Lung (tissue), 12 donors: ENCODE measurements around the gene GPC6. TPM values are rescaled to one million over a fixed set of nuclear protein-coding genes. Genes with fewer than 3 reads are reported as not detected.

Source experiments
- ATAC-seq: fragments of 200-7000 bp; cut with Tn5 transposase; one replicate; pipeline ENCODE4 v1.9.1; 2020; ENCODE audit warnings: moderate number of reproducible peaks; ENCODE audit not compliant: insufficient read depth, low FRiP score
- DNase-seq, 3 donors: peaks; one replicate each; pipeline ENCODE4 v3.0.0-alpha.2; 2013 to 2017
- H3K27ac ChIP-seq, 2 donors: one replicate each; pipeline ENCODE4 v1.5.1; 2013; ENCODE audit warnings: mild to moderate bottlenecking in 2 of 2, moderate library complexity in 2 of 2, control low read depth in 1 of 2, inconsistent platforms in 1 of 2, low read depth in 1 of 2, low read length in 1 of 2
- H3K27me3 ChIP-seq, 3 donors: one replicate each; pipeline ENCODE4 v1.5.1; 2013; ENCODE audit warnings: low read length in 2 of 3; ENCODE audit not compliant: control insufficient read depth in 3 of 3, insufficient read depth in 3 of 3
- H3K36me3 ChIP-seq, 4 donors: one replicate each; pipeline ENCODE4 v1.5.1; 2013; ENCODE audit warnings: low read length in 4 of 4, mild to moderate bottlenecking in 1 of 4, moderate library complexity in 1 of 4; ENCODE audit not compliant: control insufficient read depth in 4 of 4, insufficient read depth in 4 of 4
- H3K4me1 ChIP-seq, 5 donors: one replicate each; pipeline ENCODE4 v1.5.1; 2013; ENCODE audit warnings: low read length in 5 of 5, mild to moderate bottlenecking in 2 of 5, moderate library complexity in 1 of 5; ENCODE audit not compliant: control insufficient read depth in 5 of 5, insufficient read depth in 5 of 5
- H3K4me3 ChIP-seq: one replicate; pipeline ENCODE4 v1.5.1; 2013; ENCODE audit warnings: mild to moderate bottlenecking, control low read depth, moderate library complexity
- H3K9ac ChIP-seq, 2 donors: one replicate each; pipeline ENCODE4 v1.5.1; 2013; ENCODE audit warnings: low read length in 2 of 2, control low read depth in 1 of 2; ENCODE audit not compliant: insufficient read depth in 1 of 2
- H3K9me3 ChIP-seq, 4 donors: one replicate each; pipeline ENCODE4 v1.5.1; 2013; ENCODE audit warnings: low read length in 3 of 4, mild to moderate bottlenecking in 1 of 4, moderate library complexity in 1 of 4; ENCODE audit not compliant: control insufficient read depth in 4 of 4, insufficient read depth in 3 of 4
- CTCF ChIP-seq: IDR thresholded peaks from 2 replicates; pipeline ENCODE4 v1.5.1; 2012; ENCODE audit warnings: mild to moderate bottlenecking; ENCODE audit errors: control extremely low read depth, extremely low read depth
- WGBS, 2 donors: extraction: QIAGEN DNeasy Blood & Tissue Kit; methylation state at CpG; one replicate each; pipeline ENCODE4 v1.1.7; 2013; 5-methylcytosine and 5-hydroxymethylcytosine counted together
- polyA plus RNA-seq, 2 donors: library from polyadenylated mRNA; stranded (reverse); fragments of 200-250 nt; gene quantifications; one replicate each; pipeline ENCODE4 v1.2.1, GENCODE V29; 2013
- total RNA-seq, 2 donors: library from RNA; depleted of rRNA in 1 of 2; stranded (reverse); fragments of >200 nt in 1 of 2; gene quantifications; one replicate each; pipeline ENCODE4 v1.2.1, GENCODE V29; 2014 to 2021
- donor health status: control.
- donor health status: control.
- donor health status: Bipolar disorder and iron deficiency.
- donor health status: healthy.
- donor health status: DM: yes; HTN: yes; CAD: no.

Gene GPC6
- total and polyA plus RNA-seq, 4 donors = 0.45 to 31.4 (median 4.8) TPM

- H3K27ac ChIP-seq = no peak overlapping the region
- peaks cover 0 to 11% (median 1%) of the 10 kb centered on the region in 5 donors for H3K4me1 ChIP-seq
- no peak overlapping the region for H3K4me3 ChIP-seq
- TF ChIP-seq CTCF = no peak
- H3K9ac ChIP-seq = no peak overlapping the region
- no peaks in the 10 kb centered on the region for H3K27me3 ChIP-seq
- H3K9me3 ChIP-seq = no peaks in the 10 kb centered on the region
- H3K36me3 ChIP-seq = no peaks in the 10 kb centered on the region
- DNase-seq (no peak), ATAC-seq (no peak)
- 52 to 78% methylated on average over 8 of the region's 8 CpGs for WGBS, 2 donors
Observed at GRCh38 chr13:94344126-94344818, 1117.7 kb downstream of the GPC6 start.

- no peak for TF ChIP-seq CTCF
- no peaks in the 10 kb centered on the region for H3K9me3 ChIP-seq
- no peak overlapping the region for H3K4me3 ChIP-seq
- 63 to 73% methylated on average over 8 of the region's 8 CpGs for WGBS, 2 donors
- no peak overlapping the region for H3K27ac ChIP-seq
- no peak overlapping the region for H3K9ac ChIP-seq
- peaks cover 0 to 11% (median 1%) of the 10 kb centered on the region in 5 donors for H3K4me1 ChIP-seq
- H3K36me3 ChIP-seq = no peaks in the 10 kb centered on the region
- DNase-seq (peak in 2 of 3 donors; percentile 53 to 62), ATAC-seq (no peak)
- H3K27me3 ChIP-seq = no peaks in the 10 kb centered on the region
Observed at GRCh38 chr13:94345374-94346195, 1119.0 kb downstream of the GPC6 start.

- Histone ChIP-seq H3K4me3 (no peak overlapping the region), H3K27me3 (no peaks in the 10 kb centered on the region), H3K9me3 (no peaks in the 10 kb centered on the region), H3K36me3 (no peaks in the 10 kb centered on the region), H3K9ac (no peak overlapping the region), H3K27ac (no peak overlapping the region), H3K4me1 (peaks cover 0 to 11% (median 1%) of the 10 kb centered on the region in 5 donors)
- ATAC-seq (no peak), DNase-seq (no peak)
- TF ChIP-seq CTCF = no peak
- 95 to 96% methylated on average over 13 of the region's 13 CpGs for WGBS, 2 donors
Observed at GRCh38 chr13:94346261-94347019, 1119.8 kb downstream of the GPC6 start.
